ENCODE data around the gene STIM2. TPM values are rescaled to one million over a fixed set of nuclear protein-coding genes. Genes with fewer than 3 reads are reported as not detected.

STIM2 gene
- total and polyA plus RNA-seq, 10 of the 15 experiments (the other 5 are each of a cell fraction or from before 2014, with no cell fraction given): 4.7 to 41.5 (median 16.9) TPM

GRCh38 chr4:27018910-27019309 lies 158.3 kb downstream of the STIM2 start:
- H3K27me3 ChIP-seq (replicated peaks in 1 of 2; ENCODE audit: control insufficient read depth in 2 of 2, insufficient read depth in 2 of 2, low read length in 1 of 2): no peaks in the 10 kb centered on the region
- no peaks in the 10 kb centered on the region; the same call in 2 of the 3 replicates for H3K9me3 ChIP-seq (replicated peaks; ENCODE audit: control insufficient read depth, insufficient read depth, low read length)
- peaks cover 0 to 7% of the 10 kb centered on the region in 2 experiments; a peak in 2 of 4 replicates for H3K36me3 ChIP-seq (ENCODE audit: control insufficient read depth in 2 of 2, insufficient read depth in 2 of 2, low read length in 1 of 2)
- no peak overlapping the region for H3K9ac ChIP-seq (ENCODE audit: control insufficient read depth, insufficient read depth, low read length)
- ChIA-PET CTCF (interaction anchor here (2.9 kb wide), 1 partner anchor 9 kb away, joined by 13 read pairs; no protein-coding TSS in a partner anchor), POLR2A (interaction anchor here (0.7 kb wide), 1 partner anchor 161 kb away, joined by 3 read pairs; no protein-coding TSS in a partner anchor), SMC1A (ENCODE audit: uncharacterized antibody, unreplicated experiment) (interaction anchor here (1.2 kb wide), 1 partner anchor 60 kb away, joined by 3 read pairs; no protein-coding TSS in a partner anchor), RAD21 (ENCODE audit: unreplicated experiment) (no interaction called here)
- in situ Hi-C loops (cut with MboI): loop anchor here (10.0 kb wide), 1 partner anchor 434 kb away; the partner anchor contains the start of gene TBC1D19
- no peak overlapping the region for H2AFZ ChIP-seq (ENCODE audit: control insufficient read depth, low read depth, low read length)
- DNase-seq (ENCODE audit: low read depth, low spot score): no peak
- WGBS (ENCODE audit: insufficient coverage, insufficient replicate concordance, low lambda C conversion rate, missing lambda C conversion rate): 92% methylated on average over 1 of the region's 1 CpG
- FAIRE-seq: no peak
- BruUV-seq (replicated peaks): no TSS peak
- no peaks in the 10 kb centered on the region for H3K4me1 ChIP-seq (ENCODE audit: control insufficient read depth, insufficient read depth, low read length)
- no peaks in the 10 kb centered on the region for H3K79me2 ChIP-seq (ENCODE audit: control insufficient read depth, insufficient read depth, low read length)
- H4K20me1 ChIP-seq (ENCODE audit: control insufficient read depth, insufficient read depth): no peaks in the 10 kb centered on the region
- ATAC-seq: no peak
- intact Hi-C loops (cut with micrococcal nuclease; ENCODE audit: unreplicated experiment): no loop called here
- H3K27ac ChIP-seq (ENCODE audit: control insufficient read depth, insufficient read depth): no peak overlapping the region
- TF ChIP-seq EP300 (IDR thresholded peaks at IDR 0.05; ENCODE audit: borderline replicate concordance in 1 of 2, control insufficient read depth in 1 of 2, low read depth in 2 of 2, low read length in 2 of 2): no peak
- no peak for TF ChIP-seq NRF1 (conservative IDR thresholded peaks at IDR 0.05; ENCODE audit: low read depth, low read length)
- TF ChIP-seq WRNIP1 (IDR thresholded peaks at IDR 0.05; ENCODE audit: borderline replicate concordance, low read depth, low read length): no peak
- no peak for TF ChIP-seq MTA3 (IDR thresholded peaks at IDR 0.05; ENCODE audit: borderline replicate concordance, low read length)
- TF ChIP-seq CREB1 (IDR thresholded peaks at IDR 0.05; ENCODE audit: low read depth): no peak
- TF ChIP-seq STAT1 (conservative IDR thresholded peaks at IDR 0.05): no peak
- no peak for TF ChIP-seq PBX3 (IDR thresholded peaks at IDR 0.05; ENCODE audit: insufficient replicate concordance, low read depth, low read length)
- TF ChIP-seq PAX5 (IDR thresholded peaks at IDR 0.05; ENCODE audit: borderline replicate concordance, low read depth, low read length): no peak
- no peak for TF ChIP-seq RELB (IDR thresholded peaks at IDR 0.05; ENCODE audit: low read depth)
- no peak for TF ChIP-seq RUNX3 (IDR thresholded peaks at IDR 0.05; ENCODE audit: low read length)
- TF ChIP-seq CTCF (IDR thresholded peaks at IDR 0.05 in 2 of 3, conservative IDR thresholded peaks at IDR 0.05 in 1 of 3; ENCODE audit: control insufficient read depth in 2 of 3, extremely low read depth in 1 of 3, insufficient read depth in 1 of 3, low read depth in 3 of 3, low read length in 3 of 3): no peak
- H3K4me3 ChIP-seq: no peak overlapping the region
- no peak overlapping the region for H3K4me2 ChIP-seq (ENCODE audit: control insufficient read depth, insufficient read depth)

All from GM12878 (cell line).